ENCODE data around the gene LRMDA. TPM values are rescaled to one million over a fixed set of nuclear protein-coding genes. Genes with fewer than 3 reads are reported as not detected.
A peak's percentile ranks its signal among the peaks of the same experiment; 100 is the strongest.

Gene LRMDA
- total and polyA plus RNA-seq, 3 experiments from 2014 or later = not detected

GRCh38 chr10:76015245-76015644 lies 583.8 kb downstream of the LRMDA start:
- Mint-ChIP-seq H3K4me1 (no peaks in the 10 kb centered on the region), H3K4me3 (no peak overlapping the region), H3K9me3 (no peaks in the 10 kb centered on the region), H3K27ac (no peak overlapping the region), H3K36me3 (no peaks in the 10 kb centered on the region), H3K27me3 (no peaks in the 10 kb centered on the region)
- H3K4me3 ChIP-seq (ENCODE audit: low read length) = no peak overlapping the region
- H3K9me3 ChIP-seq (ENCODE audit: low read length) = no peaks in the 10 kb centered on the region
- no peaks in the 10 kb centered on the region for H3K36me3 ChIP-seq (ENCODE audit: insufficient read depth, low read length)
- H3K27ac ChIP-seq (ENCODE audit: low read depth, low read length) = no peak overlapping the region
- POLR2A ChIA-PET = no interaction called here
- CTCF ChIA-PET = no interaction called here
- H3K27me3 ChIP-seq (ENCODE audit: insufficient read depth, low read length, poor library complexity, severe bottlenecking) = no peaks in the 10 kb centered on the region
- no peak for DNase-seq
- no peaks in the 10 kb centered on the region for H3K4me1 ChIP-seq (ENCODE audit: insufficient read depth, low read length)

GRCh38 chr10:76017026-76017732 lies 585.8 kb downstream of the LRMDA start:
- Mint-ChIP-seq H3K9me3 (no peaks in the 10 kb centered on the region), H3K27me3 (no peaks in the 10 kb centered on the region), H3K27ac (no peak overlapping the region), H3K36me3 (no peaks in the 10 kb centered on the region), H3K4me1 (no peaks in the 10 kb centered on the region), H3K4me3 (no peak overlapping the region)
- DNase-seq = no peak
- no peaks in the 10 kb centered on the region for H3K36me3 ChIP-seq (ENCODE audit: insufficient read depth, low read length)
- POLR2A ChIA-PET = no interaction called here
- H3K27me3 ChIP-seq (ENCODE audit: insufficient read depth, low read length, poor library complexity, severe bottlenecking) = no peaks in the 10 kb centered on the region
- no peaks in the 10 kb centered on the region for H3K4me1 ChIP-seq (ENCODE audit: insufficient read depth, low read length)
- H3K9me3 ChIP-seq (ENCODE audit: low read length) = no peaks in the 10 kb centered on the region
- H3K4me3 ChIP-seq (ENCODE audit: low read length) = no peak overlapping the region
- H3K27ac ChIP-seq (ENCODE audit: low read depth, low read length) = no peak overlapping the region
- CTCF ChIA-PET = no interaction called here

- Mint-ChIP-seq H3K27ac (no peak overlapping the region), H3K27me3 (no peaks in the 10 kb centered on the region), H3K4me1 (no peaks in the 10 kb centered on the region), H3K4me3 (no peak overlapping the region), H3K36me3 (no peaks in the 10 kb centered on the region), H3K9me3 (no peaks in the 10 kb centered on the region)
- no peaks in the 10 kb centered on the region for H3K27me3 ChIP-seq (ENCODE audit: insufficient read depth, low read length, poor library complexity, severe bottlenecking)
- no peak for DNase-seq
- ChIA-PET CTCF (no interaction called here), POLR2A (no interaction called here)
- no peaks in the 10 kb centered on the region for H3K4me1 ChIP-seq (ENCODE audit: insufficient read depth, low read length)
- no peaks in the 10 kb centered on the region for H3K9me3 ChIP-seq (ENCODE audit: low read length)
- H3K4me3 ChIP-seq (ENCODE audit: low read length) = no peak overlapping the region
- no peaks in the 10 kb centered on the region for H3K36me3 ChIP-seq (ENCODE audit: insufficient read depth, low read length)
- no peak overlapping the region for H3K27ac ChIP-seq (ENCODE audit: low read depth, low read length)
Observed at GRCh38 chr10:76017733-76018433, 586.5 kb downstream of the LRMDA start.

- Histone ChIP-seq H3K27ac (ENCODE audit: low read depth, low read length) (no peak overlapping the region), H3K4me3 (ENCODE audit: low read length) (no peak overlapping the region), H3K9me3 (ENCODE audit: low read length) (no peaks in the 10 kb centered on the region), H3K4me1 (ENCODE audit: insufficient read depth, low read length) (no peaks in the 10 kb centered on the region), H3K36me3 (ENCODE audit: insufficient read depth, low read length) (no peaks in the 10 kb centered on the region), H3K27me3 (ENCODE audit: insufficient read depth, low read length, poor library complexity, severe bottlenecking) (no peaks in the 10 kb centered on the region)
- H3K4me1 Mint-ChIP-seq = no peaks in the 10 kb centered on the region
- peaks cover 0 to under 1% of the 10 kb centered on the region in 2 donors for H3K27me3 Mint-ChIP-seq
- ChIA-PET POLR2A (no interaction called here), CTCF (interaction anchor here (1.1 kb wide), 1 partner anchor 12 kb away, joined by 3 read pairs; no protein-coding TSS in a partner anchor)
- H3K27ac Mint-ChIP-seq = no peak overlapping the region
- DNase-seq = no peak
- peaks cover 0 to 2% (median 0%) of the 10 kb centered on the region in 5 donors for H3K9me3 Mint-ChIP-seq
- no peak overlapping the region for H3K4me3 Mint-ChIP-seq
- H3K36me3 Mint-ChIP-seq = no peaks in the 10 kb centered on the region
Observed at GRCh38 chr10:76020630-76021029, 589.2 kb downstream of the LRMDA start.

- Histone ChIP-seq H3K27ac (ENCODE audit: low read depth, low read length) (no peak overlapping the region), H3K27me3 (ENCODE audit: insufficient read depth, low read length, poor library complexity, severe bottlenecking) (no peaks in the 10 kb centered on the region), H3K36me3 (ENCODE audit: insufficient read depth, low read length) (no peaks in the 10 kb centered on the region), H3K4me3 (ENCODE audit: low read length) (no peak overlapping the region), H3K9me3 (ENCODE audit: low read length) (no peaks in the 10 kb centered on the region), H3K4me1 (ENCODE audit: insufficient read depth, low read length) (no peaks in the 10 kb centered on the region)
- H3K27ac Mint-ChIP-seq = no peak overlapping the region
- DNase-seq = no peak
- peaks cover 0 to 2% (median 0%) of the 10 kb centered on the region in 5 donors for H3K9me3 Mint-ChIP-seq
- ChIA-PET POLR2A (no interaction called here), CTCF (interaction anchor here (1.1 kb wide), 1 partner anchor 13 kb away, joined by 3 read pairs; no protein-coding TSS in a partner anchor)
- no peak overlapping the region for H3K4me3 Mint-ChIP-seq
- no peaks in the 10 kb centered on the region for H3K4me1 Mint-ChIP-seq
- H3K36me3 Mint-ChIP-seq = no peaks in the 10 kb centered on the region
- peaks cover 0 to 3% of the 10 kb centered on the region in 2 donors for H3K27me3 Mint-ChIP-seq
Observed at GRCh38 chr10:76021398-76021797, 590.0 kb downstream of the LRMDA start.

- Mint-ChIP-seq H3K27ac (no peak overlapping the region), H3K27me3 (peaks cover 0 to 3% of the 10 kb centered on the region in 2 donors), H3K4me3 (no peak overlapping the region), H3K4me1 (no peaks in the 10 kb centered on the region), H3K36me3 (no peaks in the 10 kb centered on the region), H3K9me3 (peaks cover 0 to 2% (median 0%) of the 10 kb centered on the region in 5 donors)
- H3K9me3 ChIP-seq (ENCODE audit: low read length) = no peaks in the 10 kb centered on the region
- no peak for DNase-seq
- H3K4me3 ChIP-seq (ENCODE audit: low read length) = no peak overlapping the region
- ChIA-PET CTCF (no interaction called here), POLR2A (no interaction called here)
- no peaks in the 10 kb centered on the region for H3K36me3 ChIP-seq (ENCODE audit: insufficient read depth, low read length)
- no peaks in the 10 kb centered on the region for H3K4me1 ChIP-seq (ENCODE audit: insufficient read depth, low read length)
- no peak overlapping the region for H3K27ac ChIP-seq (ENCODE audit: low read depth, low read length)
- H3K27me3 ChIP-seq (ENCODE audit: insufficient read depth, low read length, poor library complexity, severe bottlenecking) = no peaks in the 10 kb centered on the region
Observed at GRCh38 chr10:76022366-76022765, 590.9 kb downstream of the LRMDA start.

- H3K4me1 ChIP-seq (ENCODE audit: insufficient read depth, low read length) = no peaks in the 10 kb centered on the region
- H3K9me3 ChIP-seq (ENCODE audit: low read length) = no peaks in the 10 kb centered on the region
- no peak overlapping the region for H3K27ac ChIP-seq (ENCODE audit: low read depth, low read length)
- Mint-ChIP-seq H3K4me1 (no peaks in the 10 kb centered on the region), H3K9me3 (peaks cover 0 to 2% (median 0%) of the 10 kb centered on the region in 5 donors), H3K27me3 (peaks cover 0 to 3% of the 10 kb centered on the region in 2 donors), H3K4me3 (no peak overlapping the region), H3K36me3 (no peaks in the 10 kb centered on the region), H3K27ac (no peak overlapping the region)
- POLR2A ChIA-PET = no interaction called here
- H3K4me3 ChIP-seq (ENCODE audit: low read length) = no peak overlapping the region
- no peak for DNase-seq
- H3K27me3 ChIP-seq (ENCODE audit: insufficient read depth, low read length, poor library complexity, severe bottlenecking) = no peaks in the 10 kb centered on the region
- no peaks in the 10 kb centered on the region for H3K36me3 ChIP-seq (ENCODE audit: insufficient read depth, low read length)
- CTCF ChIA-PET = no interaction called here
Observed at GRCh38 chr10:76023007-76023406, 591.6 kb downstream of the LRMDA start.

GRCh38 chr10:76024460-76025123 lies 593.2 kb downstream of the LRMDA start:
- H3K36me3 Mint-ChIP-seq = no peaks in the 10 kb centered on the region
- Histone ChIP-seq H3K4me1 (ENCODE audit: insufficient read depth, low read length) (no peaks in the 10 kb centered on the region), H3K9me3 (ENCODE audit: low read length) (no peaks in the 10 kb centered on the region), H3K27ac (ENCODE audit: low read depth, low read length) (no peak overlapping the region), H3K27me3 (ENCODE audit: insufficient read depth, low read length, poor library complexity, severe bottlenecking) (no peaks in the 10 kb centered on the region), H3K36me3 (ENCODE audit: insufficient read depth, low read length) (no peaks in the 10 kb centered on the region), H3K4me3 (ENCODE audit: low read length) (no peak overlapping the region)
- CTCF ChIA-PET = no interaction called here
- DNase-seq = no peak
- H3K4me1 Mint-ChIP-seq = no peaks in the 10 kb centered on the region
- H3K9me3 Mint-ChIP-seq = peaks cover 0 to 2% (median 0%) of the 10 kb centered on the region in 5 donors
- peak overlapping the region in 1 of 8 donors; percentile 48 for H3K27ac Mint-ChIP-seq
- POLR2A ChIA-PET = no interaction called here
- H3K27me3 Mint-ChIP-seq = peaks cover 0 to 3% of the 10 kb centered on the region in 2 donors
- H3K4me3 Mint-ChIP-seq = no peak overlapping the region

Data from CD8-positive, alpha-beta memory T cell (primary cell).